ENCODE results near the gene FANCI. TPM values are rescaled to one million over a fixed set of nuclear protein-coding genes. Genes with fewer than 3 reads are reported as not detected.

The FANCI gene
- total and polyA plus RNA-seq, 2 of the 4 experiments (the other 2 are of a cell fraction): 13.2 to 34.2 TPM

- in situ Hi-C loops (cut with MboI; ENCODE audit: low sequenced_read_pairs): no loop called here
- TF ChIP-seq USF2 (IDR thresholded peaks at IDR 0.05; ENCODE audit: low read depth, low read length) (no peak), POLR2A (IDR thresholded peaks at IDR 0.05; ENCODE audit: low read depth, low read length) (no peak), MAFK (IDR thresholded peaks at IDR 0.05; ENCODE audit: low read depth, low read length) (no peak), RAD21 (IDR thresholded peaks at IDR 0.05; ENCODE audit: low read length) (no peak), CHD1 (IDR thresholded peaks at IDR 0.05; ENCODE audit: low read depth, low read length) (no peak), MXI1 (IDR thresholded peaks at IDR 0.05; ENCODE audit: borderline replicate concordance, low read depth, low read length) (no peak), SMC3 (IDR thresholded peaks at IDR 0.05; ENCODE audit: low read depth, low read length) (no peak), CTCF (conservative IDR thresholded peaks at IDR 0.05; ENCODE audit: low read depth, low read length) (no peak), CEBPB (IDR thresholded peaks at IDR 0.05; ENCODE audit: low read depth, low read length) (no peak), MAZ (IDR thresholded peaks at IDR 0.05; ENCODE audit: borderline replicate concordance, low read depth, low read length) (no peak), ELK1 (IDR thresholded peaks at IDR 0.05; ENCODE audit: borderline replicate concordance, low read depth, low read length) (no peak), NFE2L2 (IDR thresholded peaks at IDR 0.05; ENCODE audit: low read depth, low read length) (no peak), BHLHE40 (IDR thresholded peaks at IDR 0.05; ENCODE audit: low read depth, low read length) (no peak), RCOR1 (IDR thresholded peaks at IDR 0.05; ENCODE audit: insufficient replicate concordance, low read length) (no peak), FOS (IDR thresholded peaks at IDR 0.05; ENCODE audit: low read depth, low read length) (no peak), RFX5 (IDR thresholded peaks at IDR 0.05; ENCODE audit: low read depth, low read length) (no peak)
Measured at GRCh38 chr15:89341316-89342005, 97.7 kb downstream of the FANCI start.

More at GRCh38 chr15:89341316-89342005, 97.7 kb downstream of the FANCI start:
- Histone ChIP-seq H2AFZ (replicated peaks; ENCODE audit: low read length, poor library complexity) (peak overlapping the region; percentile 19), H2AK9ac (replicated peaks; ENCODE audit: low read depth, low read length, poor library complexity) (no peak overlapping the region), H3K9me3 (ENCODE audit: control insufficient read depth, insufficient read depth, low read length) (no peaks in the 10 kb centered on the region), H4K91ac (ENCODE audit: insufficient read depth, low read depth, low read length) (no peak overlapping the region), H4K5ac (ENCODE audit: low read depth, low read length) (no peak overlapping the region), H2BK120ac (ENCODE audit: low read depth, low read length) (no peak overlapping the region), H3K23ac (ENCODE audit: low read depth, low read length) (no peak overlapping the region), H3K4ac (ENCODE audit: low read depth, low read length) (no peak overlapping the region), H2BK5ac (ENCODE audit: low read depth, low read length, poor library complexity, severe bottlenecking) (no peak overlapping the region), H2AK5ac (ENCODE audit: low read depth, low read length) (no peak overlapping the region), H3K4me3 (ENCODE audit: insufficient read depth, low read depth, low read length) (no peak overlapping the region), H3K27me3 (ENCODE audit: control insufficient read depth, insufficient read depth, low read length) (peaks cover 37% of the 10 kb centered on the region), H3K27ac (ENCODE audit: insufficient read depth, low read length) (no peak overlapping the region), H3K14ac (replicated peaks; ENCODE audit: low read depth, low read length) (no peak overlapping the region), H3K18ac (ENCODE audit: low read depth, low read length) (no peak overlapping the region), H3K9me1 (ENCODE audit: insufficient read depth, low read length) (no peaks in the 10 kb centered on the region), H3K4me2 (ENCODE audit: low read depth, low read length) (no peak overlapping the region), H3K79me1 (ENCODE audit: low read depth in 1 of 2, low read length in 2 of 2) (no peaks in the 10 kb centered on the region), H3K36me3 (ENCODE audit: control insufficient read depth, insufficient read depth, low read length) (no peaks in the 10 kb centered on the region), H3K56ac (ENCODE audit: extremely low read depth, insufficient read depth, low read length) (no peak overlapping the region), H3K4me1 (ENCODE audit: control insufficient read depth, insufficient read depth, low read length) (no peaks in the 10 kb centered on the region), H3K9ac (ENCODE audit: low read depth, low read length) (no peak overlapping the region), H2BK15ac (ENCODE audit: low read depth, low read length) (no peak overlapping the region), H2BK20ac (ENCODE audit: low read depth, low read length) (no peak overlapping the region), H4K8ac (ENCODE audit: low read depth in 2 of 2, low read length in 2 of 2) (no peak overlapping the region), H4K20me1 (ENCODE audit: insufficient read depth, low read length) (no peaks in the 10 kb centered on the region)
- CTCF ChIA-PET: interaction anchor here (1.1 kb wide), 1 partner anchor 18 kb away, joined by 3 read pairs; no protein-coding TSS in a partner anchor
- BruUV-seq (replicated peaks): no TSS peak
- 0% methylated on average over 1 of the region's 8 CpGs; no CpG with 5 or more reads in 1 of the 2 experiments for WGBS, 2 experiments (ENCODE audit: extremely low coverage in 2 of 2, insufficient read length in 1 of 2)
- ATAC-seq (ENCODE audit: low read depth) (no peak), DNase-seq (no peak)
- dilution Hi-C loops (cut with HindIII; ENCODE audit: low sequenced_read_pairs, unreplicated experiment) (no loop called here), intact Hi-C loops (cut with micrococcal nuclease) (no loop called here)
- POLR2A ChIA-PET (ENCODE audit: unreplicated experiment): no interaction called here
